ENCODE data around the gene ARHGAP23.
A peak's percentile ranks its signal among the peaks of the same experiment; 100 is the strongest.

The ARHGAP23 gene

GRCh38 chr17:38455288-38455915 lies 27.1 kb downstream of the ARHGAP23 start:
- Histone ChIP-seq H3K4me3 (ENCODE audit: low read length) (peak overlapping the region; percentile 69; the same call in 1 of the 2 replicates), H3K9ac (ENCODE audit: low read depth, low read length) (peak overlapping the region; percentile 71; the same call in 1 of the 2 replicates), H3K27ac (ENCODE audit: low read length) (peak overlapping the region; percentile 62), H3K4me1 (ENCODE audit: insufficient read depth, low read length) (peaks cover 44% of the 10 kb centered on the region), H3K36me3 (ENCODE audit: insufficient read depth, low read depth, low read length) (peaks cover 28% of the 10 kb centered on the region; the same call in 1 of the 2 replicates), H3K27me3 (ENCODE audit: insufficient read depth, low read length) (peaks cover 18% of the 10 kb centered on the region), H3K9me3 (ENCODE audit: insufficient read depth, low read depth, low read length) (no peaks in the 10 kb centered on the region)

GRCh38 chr17:38456031-38456815 lies 28.0 kb downstream of the ARHGAP23 start:
- Histone ChIP-seq H3K9ac (ENCODE audit: low read depth, low read length) (peak overlapping the region; percentile 71; the same call in 1 of the 2 replicates), H3K4me1 (ENCODE audit: insufficient read depth, low read length) (peaks cover 39% of the 10 kb centered on the region), H3K9me3 (ENCODE audit: insufficient read depth, low read depth, low read length) (no peaks in the 10 kb centered on the region), H3K36me3 (ENCODE audit: insufficient read depth, low read depth, low read length) (peaks cover 35% of the 10 kb centered on the region; the same call in 1 of the 2 replicates), H3K27me3 (ENCODE audit: insufficient read depth, low read length) (peaks cover 18% of the 10 kb centered on the region), H3K4me3 (ENCODE audit: low read length) (peak overlapping the region; percentile 40; the same call in 1 of the 2 replicates), H3K27ac (ENCODE audit: low read length) (no peak overlapping the region)

GRCh38 chr17:38457577-38458371 lies 29.5 kb downstream of the ARHGAP23 start:
- Histone ChIP-seq H3K9ac (ENCODE audit: low read depth, low read length) (no peak overlapping the region), H3K4me1 (ENCODE audit: insufficient read depth, low read length) (peaks cover 26% of the 10 kb centered on the region), H3K36me3 (ENCODE audit: insufficient read depth, low read depth, low read length) (peaks cover 45% of the 10 kb centered on the region; the same call in 1 of the 2 replicates), H3K27me3 (ENCODE audit: insufficient read depth, low read length) (peaks cover 17% of the 10 kb centered on the region), H3K9me3 (ENCODE audit: insufficient read depth, low read depth, low read length) (no peaks in the 10 kb centered on the region), H3K4me3 (ENCODE audit: low read length) (no peak overlapping the region), H3K27ac (ENCODE audit: low read length) (no peak overlapping the region)

- Histone ChIP-seq H3K27ac (ENCODE audit: low read length) (no peak overlapping the region), H3K9me3 (ENCODE audit: insufficient read depth, low read depth, low read length) (no peaks in the 10 kb centered on the region), H3K4me3 (ENCODE audit: low read length) (no peak overlapping the region), H3K27me3 (ENCODE audit: insufficient read depth, low read length) (peaks cover 11% of the 10 kb centered on the region), H3K9ac (ENCODE audit: low read depth, low read length) (no peak overlapping the region), H3K4me1 (ENCODE audit: insufficient read depth, low read length) (peaks cover 22% of the 10 kb centered on the region), H3K36me3 (ENCODE audit: insufficient read depth, low read depth, low read length) (peaks cover 52% of the 10 kb centered on the region; the same call in 1 of the 2 replicates)
These were observed 30.3 kb downstream of the ARHGAP23 start for GRCh38 chr17:38458521-38458920.

GRCh38 chr17:38459567-38459966 lies 31.3 kb downstream of the ARHGAP23 start:
- H3K4me3 ChIP-seq (ENCODE audit: low read length): no peak overlapping the region
- no peak overlapping the region for H3K27ac ChIP-seq (ENCODE audit: low read length)
- H3K9me3 ChIP-seq (ENCODE audit: insufficient read depth, low read depth, low read length): no peaks in the 10 kb centered on the region
- H3K36me3 ChIP-seq (ENCODE audit: insufficient read depth, low read depth, low read length): peaks cover 63% of the 10 kb centered on the region; the same call in 1 of the 2 replicates
- H3K4me1 ChIP-seq (ENCODE audit: insufficient read depth, low read length): peaks cover 18% of the 10 kb centered on the region
- no peak overlapping the region for H3K9ac ChIP-seq (ENCODE audit: low read depth, low read length)
- H3K27me3 ChIP-seq (ENCODE audit: insufficient read depth, low read length): peaks cover 6% of the 10 kb centered on the region; the same call in 1 of the 2 replicates

GRCh38 chr17:38460082-38460715 lies 31.9 kb downstream of the ARHGAP23 start:
- peaks cover 65% of the 10 kb centered on the region; the same call in 1 of the 2 replicates for H3K36me3 ChIP-seq (ENCODE audit: insufficient read depth, low read depth, low read length)
- H3K9ac ChIP-seq (ENCODE audit: low read depth, low read length): no peak overlapping the region; the same call in 1 of the 2 replicates
- H3K27me3 ChIP-seq (ENCODE audit: insufficient read depth, low read length): 0 out of 2 replicates have a peak, but pooled peaks cover under 1% of the 10 kb centered on the region
- H3K9me3 ChIP-seq (ENCODE audit: insufficient read depth, low read depth, low read length): no peaks in the 10 kb centered on the region
- no peak overlapping the region for H3K4me3 ChIP-seq (ENCODE audit: low read length)
- H3K27ac ChIP-seq (ENCODE audit: low read length): no peak overlapping the region
- H3K4me1 ChIP-seq (ENCODE audit: insufficient read depth, low read length): peaks cover 12% of the 10 kb centered on the region

- H3K9ac ChIP-seq (ENCODE audit: low read depth, low read length): no peak overlapping the region
- peaks cover 6% of the 10 kb centered on the region for H3K4me1 ChIP-seq (ENCODE audit: insufficient read depth, low read length)
- no peak overlapping the region for H3K27ac ChIP-seq (ENCODE audit: low read length)
- H3K9me3 ChIP-seq (ENCODE audit: insufficient read depth, low read depth, low read length): no peaks in the 10 kb centered on the region
- no peaks in the 10 kb centered on the region for H3K27me3 ChIP-seq (ENCODE audit: insufficient read depth, low read length)
- peaks cover 73% of the 10 kb centered on the region; the same call in 1 of the 2 replicates for H3K36me3 ChIP-seq (ENCODE audit: insufficient read depth, low read depth, low read length)
- no peak overlapping the region for H3K4me3 ChIP-seq (ENCODE audit: low read length)
These were observed 32.7 kb downstream of the ARHGAP23 start for GRCh38 chr17:38460716-38461630.

GRCh38 chr17:38461683-38462082 lies 33.4 kb downstream of the ARHGAP23 start:
- Histone ChIP-seq H3K4me3 (ENCODE audit: low read length) (no peak overlapping the region), H3K36me3 (ENCODE audit: insufficient read depth, low read depth, low read length) (peaks cover 75% of the 10 kb centered on the region; the same call in 1 of the 2 replicates), H3K27ac (ENCODE audit: low read length) (no peak overlapping the region), H3K27me3 (ENCODE audit: insufficient read depth, low read length) (no peaks in the 10 kb centered on the region), H3K9ac (ENCODE audit: low read depth, low read length) (no peak overlapping the region), H3K4me1 (ENCODE audit: insufficient read depth, low read length) (no peaks in the 10 kb centered on the region; the same call in 1 of the 2 replicates), H3K9me3 (ENCODE audit: insufficient read depth, low read depth, low read length) (no peaks in the 10 kb centered on the region)

- Histone ChIP-seq H3K4me3 (ENCODE audit: low read length) (no peak overlapping the region), H3K4me1 (ENCODE audit: insufficient read depth, low read length) (no peaks in the 10 kb centered on the region), H3K27me3 (ENCODE audit: insufficient read depth, low read length) (no peaks in the 10 kb centered on the region), H3K9me3 (ENCODE audit: insufficient read depth, low read depth, low read length) (no peaks in the 10 kb centered on the region), H3K9ac (ENCODE audit: low read depth, low read length) (no peak overlapping the region), H3K27ac (ENCODE audit: low read length) (no peak overlapping the region), H3K36me3 (ENCODE audit: insufficient read depth, low read depth, low read length) (peaks cover 82% of the 10 kb centered on the region)
These were observed 35.2 kb downstream of the ARHGAP23 start for GRCh38 chr17:38463451-38463858.

- H3K9ac ChIP-seq (ENCODE audit: low read depth, low read length): no peak overlapping the region
- no peaks in the 10 kb centered on the region for H3K27me3 ChIP-seq (ENCODE audit: insufficient read depth, low read length)
- H3K4me1 ChIP-seq (ENCODE audit: insufficient read depth, low read length): no peaks in the 10 kb centered on the region
- H3K36me3 ChIP-seq (ENCODE audit: insufficient read depth, low read depth, low read length): peaks cover 81% of the 10 kb centered on the region
- H3K4me3 ChIP-seq (ENCODE audit: low read length): no peak overlapping the region
- H3K27ac ChIP-seq (ENCODE audit: low read length): no peak overlapping the region
- H3K9me3 ChIP-seq (ENCODE audit: insufficient read depth, low read depth, low read length): no peaks in the 10 kb centered on the region
These were observed 36.0 kb downstream of the ARHGAP23 start for GRCh38 chr17:38464251-38464722.

All from iPS-20b (cell line).